RWPE2 (cell line): ENCODE results near the gene CADM2.

ENCODE experiments used
- ATAC-seq: fragments of 200-7000 bp; cut with Tn5 transposase; 3 replicates; pipeline ENCODE4 v1.9.1; 2021; ENCODE audit warnings: low read depth
- DNase-seq: peaks from one replicate; pipeline ENCODE4 v3.0.0-alpha.2; 2020; ENCODE audit warnings: low spot score
- H3K27ac ChIP-seq: fragments of 450-650 bp; 2 replicates; pipeline ENCODE4 v1.5.1; 2017; ENCODE audit warnings: mild to moderate bottlenecking; ENCODE audit not compliant: poor library complexity, severe bottlenecking
- H3K27me3 ChIP-seq: fragments of 250-450 bp; sonication (Bioruptor Pico); 2 replicates; pipeline ENCODE4 v1.5.1; 2021; ENCODE audit warnings: mild to moderate bottlenecking, moderate library complexity; ENCODE audit not compliant: insufficient read depth, poor library complexity, severe bottlenecking
- H3K36me3 ChIP-seq: fragments of 250-450 bp; sonication (Bioruptor Pico); 2 replicates; pipeline ENCODE4 v1.5.1; 2020; ENCODE audit warnings: low read depth, mild to moderate bottlenecking, moderate library complexity
- H3K4me1 ChIP-seq: fragments of 250-450 bp; sonication (Bioruptor Pico); 2 replicates; pipeline ENCODE4 v1.5.1; 2021; ENCODE audit warnings: mild to moderate bottlenecking, moderate library complexity; ENCODE audit not compliant: insufficient read depth, poor library complexity, severe bottlenecking
- H3K4me3 ChIP-seq: fragments of 250-450 bp; sonication (Bioruptor Pico); 2 replicates; pipeline ENCODE4 v1.5.1; 2021; ENCODE audit warnings: mild to moderate bottlenecking, moderate library complexity; ENCODE audit not compliant: severe bottlenecking
- H3K9me3 ChIP-seq: fragments of 250-450 bp; sonication (Bioruptor Pico); 2 replicates; pipeline ENCODE4 v1.5.1; 2021; ENCODE audit warnings: mild to moderate bottlenecking, moderate library complexity; ENCODE audit not compliant: severe bottlenecking
- CTCF ChIP-seq: fragments of 450-650 bp; IDR thresholded peaks from one replicate; pipeline ENCODE4 v1.5.1; 2017; ENCODE audit warnings: mild to moderate bottlenecking, moderate library complexity; ENCODE audit not compliant: poor library complexity, severe bottlenecking

Gene CADM2

GRCh38 chr3:85051786-85052185 lies 93.0 kb downstream of the CADM2 start:
- Histone ChIP-seq H3K27me3 (no peaks in the 10 kb centered on the region), H3K27ac (no peak overlapping the region), H3K4me1 (no peaks in the 10 kb centered on the region), H3K9me3 (no peaks in the 10 kb centered on the region), H3K4me3 (no peak overlapping the region), H3K36me3 (no peaks in the 10 kb centered on the region)
- ATAC-seq (no peak), DNase-seq (no peak)
- no peak for TF ChIP-seq CTCF

GRCh38 chr3:85053626-85054025 lies 94.8 kb downstream of the CADM2 start:
- Histone ChIP-seq H3K4me3 (no peak overlapping the region), H3K27ac (no peak overlapping the region), H3K27me3 (no peaks in the 10 kb centered on the region), H3K9me3 (no peaks in the 10 kb centered on the region), H3K4me1 (no peaks in the 10 kb centered on the region), H3K36me3 (no peaks in the 10 kb centered on the region)
- ATAC-seq (no peak), DNase-seq (no peak)
- TF ChIP-seq CTCF, result no peak

GRCh38 chr3:85054579-85054978 lies 95.8 kb downstream of the CADM2 start:
- Histone ChIP-seq H3K27ac (no peak overlapping the region), H3K27me3 (no peaks in the 10 kb centered on the region), H3K4me1 (no peaks in the 10 kb centered on the region), H3K9me3 (no peaks in the 10 kb centered on the region), H3K4me3 (no peak overlapping the region), H3K36me3 (no peaks in the 10 kb centered on the region)
- DNase-seq (no peak), ATAC-seq (no peak)
- no peak for TF ChIP-seq CTCF

GRCh38 chr3:85068911-85069310 lies 110.1 kb downstream of the CADM2 start:
- ATAC-seq, result no peak
- DNase-seq, result no peak
- no peaks in the 10 kb centered on the region for H3K4me1 ChIP-seq
- peaks cover 8% of the 10 kb centered on the region for H3K27me3 ChIP-seq
- H3K4me3 ChIP-seq, result no peak overlapping the region
- no peaks in the 10 kb centered on the region for H3K9me3 ChIP-seq
- no peak overlapping the region for H3K27ac ChIP-seq
- TF ChIP-seq CTCF, result no peak
- no peaks in the 10 kb centered on the region for H3K36me3 ChIP-seq

GRCh38 chr3:85074003-85074402 lies 115.2 kb downstream of the CADM2 start:
- no peaks in the 10 kb centered on the region for H3K27me3 ChIP-seq
- no peak for TF ChIP-seq CTCF
- ATAC-seq, result no peak
- H3K4me3 ChIP-seq, result no peak overlapping the region
- no peak overlapping the region for H3K27ac ChIP-seq
- DNase-seq, result no peak
- no peaks in the 10 kb centered on the region for H3K9me3 ChIP-seq
- no peaks in the 10 kb centered on the region for H3K36me3 ChIP-seq
- H3K4me1 ChIP-seq, result no peaks in the 10 kb centered on the region
